ENCODE measurements around the gene FBXO24.
"Not testable (repeated sequence)": the region's sequence is repeated elsewhere in the genome, so short reads cannot be mapped to it uniquely, and the experiment has no call there.

DNA sequence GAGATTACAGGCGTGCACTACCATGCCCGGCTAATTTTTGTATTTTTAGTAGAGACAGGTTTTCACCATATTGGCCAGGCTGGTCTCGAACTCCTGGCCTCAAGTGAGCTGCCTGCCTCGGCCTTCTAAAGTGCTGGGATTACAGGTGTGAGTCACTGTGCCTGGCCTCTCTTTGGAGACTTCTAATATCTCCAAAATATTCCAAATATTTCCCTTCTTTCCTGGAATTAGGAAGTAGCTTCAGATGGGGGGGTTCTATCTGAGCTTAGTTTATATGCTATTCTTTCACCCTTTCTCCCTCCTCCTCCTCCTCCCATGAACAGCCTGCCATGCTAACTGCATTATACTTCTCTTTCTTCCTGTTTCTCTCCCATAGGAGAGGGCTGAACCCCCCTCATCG lies 37.7 kb upstream of the FBXO24 start:
- TF ChIP-seq, protein P1, sequence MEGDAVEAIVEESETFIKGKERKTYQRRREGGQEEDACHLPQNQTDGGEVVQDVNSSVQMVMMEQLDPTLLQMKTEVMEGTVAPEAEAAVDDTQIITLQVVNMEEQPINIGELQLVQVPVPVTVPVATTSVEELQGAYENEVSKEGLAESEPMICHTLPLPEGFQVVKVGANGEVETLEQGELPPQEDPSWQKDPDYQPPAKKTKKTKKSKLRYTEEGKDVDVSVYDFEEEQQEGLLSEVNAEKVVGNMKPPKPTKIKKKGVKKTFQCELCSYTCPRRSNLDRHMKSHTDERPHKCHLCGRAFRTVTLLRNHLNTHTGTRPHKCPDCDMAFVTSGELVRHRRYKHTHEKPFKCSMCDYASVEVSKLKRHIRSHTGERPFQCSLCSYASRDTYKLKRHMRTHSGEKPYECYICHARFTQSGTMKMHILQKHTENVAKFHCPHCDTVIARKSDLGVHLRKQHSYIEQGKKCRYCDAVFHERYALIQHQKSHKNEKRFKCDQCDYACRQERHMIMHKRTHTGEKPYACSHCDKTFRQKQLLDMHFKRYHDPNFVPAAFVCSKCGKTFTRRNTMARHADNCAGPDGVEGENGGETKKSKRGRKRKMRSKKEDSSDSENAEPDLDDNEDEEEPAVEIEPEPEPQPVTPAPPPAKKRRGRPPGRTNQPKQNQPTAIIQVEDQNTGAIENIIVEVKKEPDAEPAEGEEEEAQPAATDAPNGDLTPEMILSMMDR (optimal IDR thresholded peaks at IDR 0.05 in 1 of 3, IDR thresholded peaks at IDR 0.05 in 1 of 3, conservative IDR thresholded peaks at IDR 0.05 in 1 of 3; ENCODE audit: extremely low read depth in 1 of 3, insufficient read depth in 2 of 3, low read length in 3 of 3): not testable (repeated sequence)
- TF ChIP-seq EZH2 (IDR thresholded peaks at IDR 0.05; ENCODE audit: low read length): not testable (repeated sequence)
